MM.1S (cell line): ENCODE data around the gene VRK3.

Experiments
- DNase-seq: peaks from one replicate; pipeline ENCODE4 v3.0.0-alpha.2; 2015
- H2AFZ ChIP-seq: fragments of 300-600 bp; sonication (generic); 2 replicates; pipeline ENCODE4 v1.6.0; 2016; ENCODE audit warnings: antibody characterized with exemption, low read length
- H3F3A ChIP-seq: fragments of 300-600 bp; sonication (generic); 2 replicates; pipeline ENCODE4 v1.6.1; 2016; ENCODE audit warnings: mild to moderate bottlenecking, antibody characterized with exemption, low read length, moderate library complexity, mixed read lengths; ENCODE audit not compliant: insufficient read depth
- H3K27ac ChIP-seq: fragments of 300-600 bp; sonication (generic); 2 replicates; pipeline ENCODE4 v1.5.1; 2016; ENCODE audit warnings: mild to moderate bottlenecking, low read length
- H3K27me3 ChIP-seq: fragments of 300-600 bp; sonication (generic); replicated peaks from 2 replicates; pipeline ENCODE4 v1.6.0; 2016; ENCODE audit warnings: low read length; ENCODE audit not compliant: insufficient read depth
- H3K36me3 ChIP-seq: fragments of 300-600 bp; sonication (generic); replicated peaks from 2 replicates; pipeline ENCODE4 v1.6.1; 2016; ENCODE audit warnings: mild to moderate bottlenecking, low read length, mixed read lengths; ENCODE audit not compliant: insufficient read depth
- H3K4me1 ChIP-seq: fragments of 300-600 bp; sonication (generic); 2 replicates; pipeline ENCODE4 v1.6.1; 2016; ENCODE audit warnings: low read length, mixed read lengths
- H3K4me2 ChIP-seq: fragments of 300-600 bp; sonication (generic); 2 replicates; pipeline ENCODE4 v1.6.0; 2016; ENCODE audit warnings: low read depth, low read length
- H3K4me3 ChIP-seq: fragments of 300-600 bp; sonication (generic); 2 replicates; pipeline ENCODE4 v1.5.1; 2016; ENCODE audit warnings: low read length, mixed read lengths
- H3K79me2 ChIP-seq: fragments of 300-600 bp; sonication (generic); 2 replicates; pipeline ENCODE4 v1.6.1; 2016; ENCODE audit warnings: mixed run types, low read length, mixed read lengths
- H3K9ac ChIP-seq: fragments of 300-600 bp; sonication (generic); 2 replicates; pipeline ENCODE4 v1.6.1; 2016; ENCODE audit warnings: low read length, mixed read lengths
- H3K9me2 ChIP-seq: fragments of 300-600 bp; sonication (generic); replicated peaks from 2 replicates; pipeline ENCODE4 v1.6.1; 2016; ENCODE audit warnings: mild to moderate bottlenecking, low read length, mixed read lengths; ENCODE audit not compliant: insufficient read depth
- H3K9me3 ChIP-seq: fragments of 300-600 bp; sonication (generic); replicated peaks from 2 replicates; pipeline ENCODE4 v1.6.1; 2016; ENCODE audit warnings: mild to moderate bottlenecking, low read length, mixed read lengths; ENCODE audit not compliant: insufficient read depth
- H4K20me1 ChIP-seq: fragments of 300-600 bp; sonication (generic); 2 replicates; pipeline ENCODE4 v1.6.1; 2016; ENCODE audit warnings: mild to moderate bottlenecking, low read length, moderate library complexity, mixed read lengths; ENCODE audit not compliant: insufficient read depth
- EZH2 ChIP-seq: fragments of 300-600 bp; sonication (generic); optimal IDR thresholded peaks from 2 replicates; pipeline ENCODE3; 2017; ENCODE audit warnings: low read depth, mild to moderate bottlenecking, antibody characterized with exemption, low read length, mixed read lengths
- EZH2phosphoT487 ChIP-seq: fragments of 300-600 bp; sonication (generic); IDR thresholded peaks from 2 replicates; pipeline ENCODE4 v1.6.1; 2018; ENCODE audit warnings: antibody characterized with exemption, low read length
- TF ChIP-seq, protein P1 (sequence below): fragments of 300-600 bp; sonication (generic); IDR thresholded peaks from 2 replicates; pipeline ENCODE4 v1.5.1; 2016; ENCODE audit warnings: antibody characterized with exemption, low read length, mixed read lengths

VRK3 gene

DNA sequence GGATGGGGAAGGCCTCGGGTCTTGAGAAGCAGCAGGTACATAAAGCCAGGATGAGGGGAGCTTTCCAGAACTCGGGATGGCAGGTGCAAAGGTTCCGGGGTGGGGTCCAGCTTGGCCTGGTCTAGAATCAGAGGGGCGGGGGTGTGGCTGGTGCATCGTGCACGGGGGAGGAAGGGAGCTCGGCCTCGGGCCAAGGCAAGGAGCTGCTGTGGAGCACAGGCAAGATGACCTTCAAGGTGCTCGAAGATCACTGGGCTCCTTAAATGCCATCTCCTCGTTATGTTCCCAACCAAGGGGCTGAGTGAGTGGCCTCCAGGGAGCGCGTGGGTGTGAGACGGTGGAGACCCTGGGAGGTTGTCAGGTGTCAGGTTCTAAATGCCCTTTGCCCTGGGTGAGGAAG is 48.1 kb downstream of the VRK3 start:
- DNase-seq = no peak
- H4K20me1 ChIP-seq = no peaks in the 10 kb centered on the region
- H3K4me1 ChIP-seq = no peaks in the 10 kb centered on the region
- no peaks in the 10 kb centered on the region for H3K27me3 ChIP-seq
- H3K4me2 ChIP-seq = no peak overlapping the region
- H3F3A ChIP-seq = no peaks in the 10 kb centered on the region
- no peaks in the 10 kb centered on the region for H3K36me3 ChIP-seq
- H3K9me3 ChIP-seq = no peaks in the 10 kb centered on the region
- no peak overlapping the region for H3K9ac ChIP-seq
- H3K9me2 ChIP-seq = no peaks in the 10 kb centered on the region
- TF ChIP-seq EZH2phosphoT487 (no peak), EZH2 (no peak)
- TF ChIP-seq, protein P1, sequence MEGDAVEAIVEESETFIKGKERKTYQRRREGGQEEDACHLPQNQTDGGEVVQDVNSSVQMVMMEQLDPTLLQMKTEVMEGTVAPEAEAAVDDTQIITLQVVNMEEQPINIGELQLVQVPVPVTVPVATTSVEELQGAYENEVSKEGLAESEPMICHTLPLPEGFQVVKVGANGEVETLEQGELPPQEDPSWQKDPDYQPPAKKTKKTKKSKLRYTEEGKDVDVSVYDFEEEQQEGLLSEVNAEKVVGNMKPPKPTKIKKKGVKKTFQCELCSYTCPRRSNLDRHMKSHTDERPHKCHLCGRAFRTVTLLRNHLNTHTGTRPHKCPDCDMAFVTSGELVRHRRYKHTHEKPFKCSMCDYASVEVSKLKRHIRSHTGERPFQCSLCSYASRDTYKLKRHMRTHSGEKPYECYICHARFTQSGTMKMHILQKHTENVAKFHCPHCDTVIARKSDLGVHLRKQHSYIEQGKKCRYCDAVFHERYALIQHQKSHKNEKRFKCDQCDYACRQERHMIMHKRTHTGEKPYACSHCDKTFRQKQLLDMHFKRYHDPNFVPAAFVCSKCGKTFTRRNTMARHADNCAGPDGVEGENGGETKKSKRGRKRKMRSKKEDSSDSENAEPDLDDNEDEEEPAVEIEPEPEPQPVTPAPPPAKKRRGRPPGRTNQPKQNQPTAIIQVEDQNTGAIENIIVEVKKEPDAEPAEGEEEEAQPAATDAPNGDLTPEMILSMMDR = no peak
- no peak overlapping the region for H3K4me3 ChIP-seq
- no peak overlapping the region for H2AFZ ChIP-seq
- no peak overlapping the region for H3K27ac ChIP-seq
- H3K79me2 ChIP-seq = no peaks in the 10 kb centered on the region

DNA sequence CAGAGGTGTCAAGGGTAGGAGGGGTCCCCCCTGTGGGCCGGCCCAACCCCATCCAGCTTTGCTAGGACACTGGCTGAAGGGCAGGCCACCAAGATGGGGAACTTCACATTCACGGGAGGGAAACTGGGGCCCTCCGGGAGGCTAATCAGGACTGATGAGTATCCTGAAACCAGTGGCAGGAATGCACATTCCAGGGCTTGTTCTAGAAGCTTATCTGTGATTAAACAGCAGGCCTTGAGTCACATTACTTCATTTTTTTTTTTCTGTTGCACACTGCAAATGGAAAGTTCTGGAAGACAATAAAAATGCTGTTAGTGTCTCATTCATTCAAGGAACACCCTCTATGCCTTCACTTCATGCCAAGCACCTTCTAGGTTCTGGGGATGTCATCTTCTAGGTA is 48.7 kb downstream of the VRK3 start:
- Histone ChIP-seq H3K9me2 (no peaks in the 10 kb centered on the region), H3K4me1 (no peaks in the 10 kb centered on the region), H3K27ac (no peak overlapping the region), H3K79me2 (no peaks in the 10 kb centered on the region), H3K36me3 (no peaks in the 10 kb centered on the region), H3K4me2 (no peak overlapping the region), H3K27me3 (no peaks in the 10 kb centered on the region), H3K9ac (no peak overlapping the region), H3F3A (no peaks in the 10 kb centered on the region), H4K20me1 (no peaks in the 10 kb centered on the region), H3K4me3 (no peak overlapping the region), H2AFZ (no peak overlapping the region), H3K9me3 (no peaks in the 10 kb centered on the region)
- TF ChIP-seq EZH2phosphoT487 (no peak), EZH2 (no peak)
- DNase-seq = no peak

DNA sequence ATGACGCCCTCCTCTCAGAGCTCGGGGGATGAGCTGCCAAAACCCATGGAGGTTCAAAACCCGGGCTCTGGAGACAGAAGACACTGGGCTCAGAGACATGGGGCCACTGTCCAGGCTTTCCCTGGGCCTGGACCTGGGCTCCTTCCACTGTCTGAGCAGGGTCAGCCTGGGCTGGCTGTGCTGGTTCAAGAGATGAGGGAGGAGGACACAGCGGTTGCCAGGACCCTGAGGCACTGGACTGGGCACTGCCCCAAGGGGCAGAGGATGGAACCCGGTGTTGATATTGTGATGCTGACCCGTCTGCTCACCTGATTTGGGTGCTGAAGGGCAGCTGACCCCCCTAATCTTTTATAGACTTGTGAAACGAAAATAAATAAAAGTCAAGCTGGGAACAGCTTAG is 50.1 kb downstream of the VRK3 start:
- Histone ChIP-seq H3K27me3 (no peaks in the 10 kb centered on the region), H3K4me2 (no peak overlapping the region), H3K4me3 (no peak overlapping the region), H3K4me1 (no peaks in the 10 kb centered on the region), H3K79me2 (no peaks in the 10 kb centered on the region), H3K9me2 (no peaks in the 10 kb centered on the region), H3F3A (no peaks in the 10 kb centered on the region), H3K36me3 (no peaks in the 10 kb centered on the region), H3K9me3 (no peaks in the 10 kb centered on the region), H3K27ac (no peak overlapping the region), H3K9ac (no peak overlapping the region), H2AFZ (no peak overlapping the region), H4K20me1 (no peaks in the 10 kb centered on the region)
- no peak for DNase-seq
- TF ChIP-seq, protein P1 = no peak
- TF ChIP-seq EZH2phosphoT487 = no peak
- TF ChIP-seq EZH2 = no peak

DNA sequence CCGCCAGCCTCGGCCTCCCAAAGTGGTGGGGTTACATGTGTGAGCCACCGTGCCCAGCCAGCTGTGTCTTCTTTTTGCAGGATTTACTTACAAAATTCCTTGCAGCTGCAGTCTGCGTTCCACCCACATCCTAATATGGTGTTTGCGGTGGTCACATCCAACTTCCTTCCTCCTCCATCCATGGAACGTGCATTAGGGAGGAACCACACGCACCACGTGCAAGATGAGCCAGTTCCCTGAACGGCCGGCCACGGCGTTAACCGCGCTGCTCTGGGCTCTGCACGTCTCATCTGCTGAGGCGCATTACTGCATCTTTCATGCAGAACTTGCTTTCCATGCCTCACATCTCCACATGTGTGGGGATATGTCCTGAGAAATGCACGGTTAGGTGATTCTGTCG is 51.2 kb downstream of the VRK3 start:
- Histone ChIP-seq H3K9me3 (no peaks in the 10 kb centered on the region), H3K27me3 (no peaks in the 10 kb centered on the region), H3K79me2 (no peaks in the 10 kb centered on the region), H4K20me1 (no peaks in the 10 kb centered on the region), H3K4me3 (no peak overlapping the region), H3K4me2 (no peak overlapping the region), H3K27ac (no peak overlapping the region), H3K4me1 (no peaks in the 10 kb centered on the region), H3K36me3 (no peaks in the 10 kb centered on the region), H3K9ac (no peak overlapping the region), H2AFZ (no peak overlapping the region), H3K9me2 (no peaks in the 10 kb centered on the region), H3F3A (no peaks in the 10 kb centered on the region)
- TF ChIP-seq EZH2 (no peak), EZH2phosphoT487 (no peak)
- TF ChIP-seq, protein P1 = no peak
- no peak for DNase-seq
